HG02623 (cell line): Measurements from ENCODE around the gene SOX21.
A peak's percentile ranks its signal among the peaks of the same experiment; 100 is the strongest.
"Not testable (repeated sequence)": the region's sequence is repeated elsewhere in the genome, so short reads cannot be mapped to it uniquely, and the experiment has no call there.

Experiments used
- ATAC-seq: cut with Tn5 transposase; IDR thresholded peaks from one replicate; pipeline ENCODE4 v1.9.1; 2021; ENCODE audit warnings: moderate library complexity; ENCODE audit not compliant: unreplicated experiment

Gene SOX21

GRCh38 chr13:94712287-94712811 is at the start of gene SOX21:
Gene SOX21 (minus strand): TSS chr13:94712545. CDS start chr13:94712049, 496 bp downstream.
- ATAC-seq, result no peak

- no peak for ATAC-seq
These were observed 49.1 kb upstream of the SOX21 start for GRCh38 chr13:94761407-94761806.

- ATAC-seq, result no peak
These were observed 46.9 kb upstream of the SOX21 start for GRCh38 chr13:94759120-94759728.

- ATAC-seq, result no peak
These were observed 46.2 kb upstream of the SOX21 start for GRCh38 chr13:94758436-94758960.

- no peak for ATAC-seq
These were observed 41.0 kb upstream of the SOX21 start for GRCh38 chr13:94753327-94753726.

GRCh38 chr13:94749162-94749561 is 36.8 kb upstream of the SOX21 start:
- ATAC-seq, result no peak

- ATAC-seq, result no peak
These were observed 26.9 kb upstream of the SOX21 start for GRCh38 chr13:94739235-94739634.

- ATAC-seq, result no peak
These were observed 18.7 kb upstream of the SOX21 start for GRCh38 chr13:94731028-94731427.

GRCh38 chr13:94729941-94730340 is 17.6 kb upstream of the SOX21 start:
- not testable (repeated sequence) for ATAC-seq

GRCh38 chr13:94726425-94726824 is 14.1 kb upstream of the SOX21 start:
- ATAC-seq, result no peak

GRCh38 chr13:94722609-94723345 is 10.4 kb upstream of the SOX21 start:
- ATAC-seq, result no peak

- ATAC-seq, result not testable (repeated sequence)
These were observed 6.4 kb upstream of the SOX21 start for GRCh38 chr13:94718697-94719096.

GRCh38 chr13:94717916-94718315 is 5.6 kb upstream of the SOX21 start:
- ATAC-seq, result no peak

- ATAC-seq, result no peak
These were observed 3.7 kb upstream of the SOX21 start for GRCh38 chr13:94716016-94716415.

- no peak for ATAC-seq
These were observed 1.3 kb upstream of the SOX21 start for GRCh38 chr13:94713561-94714182.

GRCh38 chr13:94712812-94713560 is 641 bp upstream of the SOX21 start:
- ATAC-seq, result no peak

GRCh38 chr13:94711561-94712286 is 621 bp downstream of the SOX21 start:
- no peak for ATAC-seq

- ATAC-seq, result peak; percentile 49
These were observed 1.3 kb downstream of the SOX21 start for GRCh38 chr13:94710881-94711560.

- ATAC-seq, result no peak
These were observed 2.1 kb downstream of the SOX21 start for GRCh38 chr13:94710065-94710781.
